ENCODE measurements around the gene SPSB2.
A peak's percentile ranks its signal among the peaks of the same experiment; 100 is the strongest.
"Not testable (repeated sequence)": the region's sequence is repeated elsewhere in the genome, so short reads cannot be mapped to it uniquely, and the experiment has no call there.

SPSB2 gene, protein sequence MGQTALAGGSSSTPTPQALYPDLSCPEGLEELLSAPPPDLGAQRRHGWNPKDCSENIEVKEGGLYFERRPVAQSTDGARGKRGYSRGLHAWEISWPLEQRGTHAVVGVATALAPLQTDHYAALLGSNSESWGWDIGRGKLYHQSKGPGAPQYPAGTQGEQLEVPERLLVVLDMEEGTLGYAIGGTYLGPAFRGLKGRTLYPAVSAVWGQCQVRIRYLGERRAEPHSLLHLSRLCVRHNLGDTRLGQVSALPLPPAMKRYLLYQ

DNA sequence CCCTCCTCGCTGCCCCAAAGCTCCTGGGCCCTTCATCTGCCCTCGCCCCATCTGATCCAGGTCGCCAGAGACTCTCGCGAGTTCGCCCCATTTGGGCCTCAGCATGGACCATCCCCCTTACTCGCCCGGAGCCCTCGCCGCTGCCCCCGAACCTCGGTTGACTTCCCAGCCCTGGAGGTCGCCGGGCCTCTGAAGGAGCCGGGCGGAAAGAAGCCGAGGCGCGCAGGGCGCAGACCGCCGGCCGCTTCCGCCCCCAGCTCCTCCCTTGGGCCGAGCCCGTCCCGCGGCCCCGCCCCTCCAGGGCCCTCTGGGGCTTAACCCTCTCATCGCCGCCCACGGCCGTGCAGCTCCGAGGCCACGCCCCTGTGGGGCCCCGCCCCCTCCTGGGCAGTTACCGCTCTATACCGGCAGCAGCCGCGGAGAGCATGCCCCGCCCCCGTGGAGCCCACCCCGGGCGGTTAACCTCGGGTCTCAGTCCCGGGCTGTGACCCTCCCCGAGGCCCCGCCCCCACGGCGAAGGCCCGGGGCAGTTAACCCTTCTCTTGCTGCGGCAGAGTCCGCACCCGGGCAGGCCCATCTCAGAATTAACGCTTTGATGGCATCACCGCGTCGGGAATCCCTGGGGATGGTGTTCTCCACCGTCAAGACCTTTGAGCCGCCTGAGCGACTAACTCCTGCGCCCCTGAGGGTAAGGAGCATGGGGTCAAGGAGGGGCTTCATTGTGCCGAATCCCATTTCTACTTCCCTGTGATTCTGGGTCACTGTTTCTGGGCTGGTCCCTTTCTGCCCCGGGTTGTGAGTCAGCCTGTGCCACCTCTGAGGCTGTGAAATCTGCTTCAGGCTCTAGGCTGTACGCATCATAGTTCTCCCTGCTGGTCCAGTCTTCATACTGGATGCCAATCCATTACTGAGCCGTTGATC, at the start of gene SPSB2:
SPSB2 (minus strand) TSS at position 210 of the 921 bp plus-strand sequence. CDS start 402 bp downstream, outside the sequence.
- DNase-seq (ENCODE audit: low read depth in 2 of 2), result peak; percentile 96 to 100

DNA sequence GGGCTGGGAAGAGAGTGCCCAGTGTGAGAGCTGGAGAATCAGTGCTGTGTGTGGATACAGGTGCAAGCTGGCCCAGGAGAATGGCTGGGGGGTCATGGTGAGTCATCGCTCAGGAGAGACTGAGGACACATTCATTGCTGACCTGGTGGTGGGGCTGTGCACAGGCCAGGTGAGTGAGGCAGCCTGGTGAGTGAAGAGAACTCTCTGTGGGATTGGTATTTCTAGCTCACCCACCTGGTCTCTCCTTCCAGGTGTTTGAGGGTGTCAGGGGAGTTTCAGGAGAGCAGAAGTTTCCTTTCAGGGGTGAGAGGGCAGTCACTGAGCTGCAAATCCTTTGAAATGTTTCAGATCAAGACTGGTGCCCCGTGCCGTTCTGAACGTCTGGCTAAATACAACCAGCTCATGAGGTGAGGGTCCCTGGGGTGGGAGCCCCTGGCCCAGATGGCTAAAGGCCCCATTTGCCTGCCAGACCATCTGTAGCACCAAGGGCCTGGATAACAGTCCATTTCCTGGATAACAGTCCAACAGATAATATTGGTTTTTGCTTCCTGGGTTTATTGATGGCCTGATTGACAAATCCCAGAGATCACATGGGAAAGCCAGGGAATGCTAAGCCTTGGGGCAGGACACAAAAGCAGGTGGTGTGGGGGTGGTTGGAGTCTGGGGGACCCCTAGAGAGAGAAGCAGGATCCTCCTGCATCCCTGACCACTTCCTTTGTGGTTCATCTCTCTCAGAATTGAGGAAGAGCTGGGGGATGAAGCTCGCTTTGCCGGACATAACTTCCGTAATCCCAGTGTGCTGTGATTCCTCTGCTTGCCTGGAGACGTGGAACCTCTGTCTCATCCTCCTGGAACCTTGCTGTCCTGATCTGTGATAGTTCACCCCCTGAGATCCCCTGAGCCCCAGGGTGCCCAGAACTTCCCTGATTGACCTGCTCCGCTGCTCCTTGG, 49.2 kb upstream of the SPSB2 start:
- no peak for DNase-seq (ENCODE audit: low read depth in 2 of 2)

DNA sequence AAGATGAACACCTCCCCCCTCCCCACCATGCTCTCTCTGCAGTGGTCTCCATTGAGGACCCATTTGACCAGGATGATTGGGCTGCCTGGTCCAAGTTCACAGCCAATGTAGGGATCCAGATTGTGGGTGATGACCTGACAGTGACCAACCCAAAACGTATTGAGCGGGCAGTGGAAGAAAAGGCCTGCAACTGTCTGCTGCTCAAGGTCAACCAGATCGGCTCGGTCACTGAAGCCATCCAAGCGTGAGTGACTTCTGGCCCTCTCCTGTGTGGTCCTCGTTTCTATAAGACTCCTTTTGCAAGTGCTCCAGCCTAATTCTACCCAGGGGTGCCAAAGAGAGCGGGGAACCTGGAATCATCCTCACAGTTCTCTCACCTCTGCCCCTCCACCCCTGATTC, 48.4 kb upstream of the SPSB2 start:
- DNase-seq (ENCODE audit: low read depth in 2 of 2), result no peak

DNA sequence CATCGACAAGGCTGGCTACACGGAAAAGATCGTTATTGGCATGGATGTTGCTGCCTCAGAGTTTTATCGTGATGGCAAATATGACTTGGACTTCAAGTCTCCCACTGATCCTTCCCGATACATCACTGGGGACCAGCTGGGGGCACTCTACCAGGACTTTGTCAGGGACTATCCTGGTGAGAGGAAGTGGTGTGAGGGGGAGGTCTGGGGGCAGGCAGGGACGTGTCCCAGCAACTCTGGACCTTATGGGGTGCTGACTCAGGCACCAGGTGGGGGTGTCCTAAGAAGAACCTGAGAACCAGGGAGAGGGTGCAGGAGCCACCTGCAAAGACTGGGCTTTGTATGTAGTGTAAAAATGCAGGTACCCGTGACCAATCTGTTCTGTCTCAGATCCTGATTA, 46.5 kb upstream of the SPSB2 start:
- no peak for DNase-seq (ENCODE audit: low read depth in 2 of 2)

DNA sequence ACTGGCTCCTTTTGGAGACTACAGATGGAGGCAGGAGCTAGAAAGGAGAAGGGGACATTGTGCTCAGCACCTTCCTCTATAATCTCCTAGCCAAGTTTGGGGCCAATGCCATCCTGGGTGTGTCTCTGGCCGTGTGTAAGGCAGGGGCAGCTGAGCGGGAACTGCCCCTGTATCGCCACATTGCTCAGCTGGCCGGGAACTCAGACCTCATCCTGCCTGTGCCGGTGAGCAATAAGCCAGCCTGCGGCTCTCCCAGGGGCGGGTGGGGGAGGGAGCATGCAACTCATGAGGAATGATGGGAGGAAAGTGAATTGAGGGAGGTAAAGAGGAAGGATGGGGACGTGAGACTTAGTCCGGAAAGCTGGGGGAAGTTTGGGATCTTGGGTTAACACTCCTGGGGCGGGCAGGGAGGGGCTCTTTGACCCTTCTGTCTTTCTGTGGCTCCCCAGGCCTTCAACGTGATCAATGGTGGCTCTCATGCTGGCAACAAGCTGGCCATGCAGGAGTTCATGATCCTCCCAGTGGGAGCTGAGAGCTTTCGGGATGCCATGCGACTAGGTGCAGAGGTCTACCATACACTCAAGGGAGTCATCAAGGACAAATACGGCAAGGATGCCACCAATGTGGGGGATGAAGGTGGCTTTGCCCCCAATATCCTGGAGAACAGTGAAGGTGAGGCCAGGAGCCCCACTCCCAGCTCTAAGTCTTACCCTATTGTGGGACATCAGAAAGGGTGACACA, 44.6 kb upstream of the SPSB2 start:
- no peak for DNase-seq (ENCODE audit: low read depth in 2 of 2)

DNA sequence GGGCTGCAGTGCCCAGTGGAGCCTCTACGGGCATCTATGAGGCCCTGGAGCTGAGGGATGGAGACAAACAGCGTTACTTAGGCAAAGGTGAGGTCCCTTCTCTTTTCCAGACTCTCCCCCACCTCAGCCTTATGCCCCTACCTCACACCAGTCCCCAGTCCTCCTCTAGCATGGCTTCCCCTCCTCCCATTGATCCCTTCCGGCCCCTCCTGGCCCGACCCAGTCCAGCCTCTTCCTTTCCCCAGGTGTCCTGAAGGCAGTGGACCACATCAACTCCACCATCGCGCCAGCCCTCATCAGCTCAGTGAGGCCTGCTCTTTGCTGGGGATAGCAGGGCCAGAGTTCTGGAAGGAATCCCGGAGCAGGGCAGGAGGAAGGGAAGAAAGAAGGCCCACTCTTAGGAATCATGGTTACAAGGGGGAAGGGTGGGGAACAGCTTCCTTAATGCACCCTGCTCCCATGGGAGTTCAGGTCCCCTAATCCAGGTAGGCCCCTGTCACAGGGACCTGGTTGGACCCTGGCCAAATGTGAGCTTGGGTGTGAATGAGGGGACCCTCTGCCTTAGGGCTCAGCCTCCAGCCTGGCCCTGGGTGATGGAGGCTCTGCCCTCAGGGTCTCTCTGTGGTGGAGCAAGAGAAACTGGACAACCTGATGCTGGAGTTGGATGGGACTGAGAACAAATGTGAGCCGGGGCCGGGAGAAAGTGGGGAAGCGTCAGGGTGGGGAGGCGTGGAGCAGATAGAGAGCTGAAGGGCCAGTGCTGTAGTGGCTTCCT, 43.5 kb upstream of the SPSB2 start:
- no peak for DNase-seq (ENCODE audit: low read depth in 2 of 2)

DNA sequence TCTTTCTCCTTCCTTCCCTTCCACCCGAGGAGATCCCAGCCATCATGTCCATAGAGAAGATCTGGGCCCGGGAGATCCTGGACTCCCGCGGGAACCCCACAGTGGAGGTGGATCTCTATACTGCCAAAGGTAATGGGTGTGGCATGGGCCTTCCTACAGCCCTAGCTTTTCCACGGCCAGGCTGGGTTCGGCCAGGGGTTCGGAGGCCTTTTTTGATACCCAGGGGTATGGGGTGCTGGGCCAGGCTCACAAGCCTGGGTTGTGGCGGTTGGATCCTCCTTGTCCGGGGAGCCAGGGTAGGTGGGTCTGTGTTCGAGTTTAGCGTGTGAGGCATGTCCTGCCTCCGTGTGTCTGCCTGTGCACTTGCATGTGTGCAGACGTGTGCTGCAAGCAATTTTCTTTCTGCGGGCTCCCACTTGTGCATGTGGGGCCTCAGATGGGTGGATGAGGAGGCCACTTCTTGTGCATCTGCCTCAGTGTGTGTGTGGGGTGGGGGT, 42.7 kb upstream of the SPSB2 start:
- DNase-seq (ENCODE audit: low read depth in 2 of 2), result no peak

DNA sequence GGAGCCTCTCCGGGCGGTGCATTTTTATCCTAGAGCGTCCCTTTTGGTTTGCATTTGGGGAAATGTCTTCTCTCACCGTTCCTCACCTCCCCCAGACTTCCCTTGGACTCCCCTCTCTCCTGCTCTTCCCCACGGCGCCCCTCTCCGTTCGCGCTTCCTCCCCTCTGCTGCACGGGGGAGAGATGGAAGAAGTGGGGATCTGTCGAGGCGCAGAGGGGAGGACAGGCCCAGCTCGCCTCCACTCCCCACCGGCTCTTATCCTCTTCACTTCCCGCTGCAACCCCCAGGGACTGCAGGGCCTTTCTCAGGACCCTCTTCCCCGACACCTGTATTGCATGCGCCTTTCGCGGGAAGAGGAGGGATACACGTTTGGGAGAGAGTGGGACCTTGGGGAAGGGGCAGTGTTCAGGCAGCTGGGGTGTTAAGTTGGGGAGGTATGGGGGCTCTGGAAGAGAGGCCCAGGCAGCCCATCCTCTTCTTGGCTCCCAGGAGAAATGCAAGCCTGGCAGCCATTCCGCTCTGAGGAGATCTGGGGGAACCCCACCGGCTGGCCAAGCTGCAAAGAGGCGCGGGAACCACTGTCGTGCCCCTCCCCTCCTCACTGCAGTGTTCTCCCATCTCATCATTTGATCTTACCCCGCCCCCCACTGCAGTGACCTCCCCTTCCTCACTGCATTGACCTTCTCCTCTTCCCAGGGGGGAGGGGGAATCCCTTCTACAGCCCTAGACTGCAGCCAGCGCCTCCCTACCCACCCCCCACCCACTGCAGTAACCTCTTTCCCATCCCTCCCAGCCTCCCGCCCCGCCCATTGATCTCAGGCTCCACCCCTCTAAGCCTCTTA, 42.1 kb upstream of the SPSB2 start:
- no peak for DNase-seq (ENCODE audit: low read depth in 2 of 2)

DNA sequence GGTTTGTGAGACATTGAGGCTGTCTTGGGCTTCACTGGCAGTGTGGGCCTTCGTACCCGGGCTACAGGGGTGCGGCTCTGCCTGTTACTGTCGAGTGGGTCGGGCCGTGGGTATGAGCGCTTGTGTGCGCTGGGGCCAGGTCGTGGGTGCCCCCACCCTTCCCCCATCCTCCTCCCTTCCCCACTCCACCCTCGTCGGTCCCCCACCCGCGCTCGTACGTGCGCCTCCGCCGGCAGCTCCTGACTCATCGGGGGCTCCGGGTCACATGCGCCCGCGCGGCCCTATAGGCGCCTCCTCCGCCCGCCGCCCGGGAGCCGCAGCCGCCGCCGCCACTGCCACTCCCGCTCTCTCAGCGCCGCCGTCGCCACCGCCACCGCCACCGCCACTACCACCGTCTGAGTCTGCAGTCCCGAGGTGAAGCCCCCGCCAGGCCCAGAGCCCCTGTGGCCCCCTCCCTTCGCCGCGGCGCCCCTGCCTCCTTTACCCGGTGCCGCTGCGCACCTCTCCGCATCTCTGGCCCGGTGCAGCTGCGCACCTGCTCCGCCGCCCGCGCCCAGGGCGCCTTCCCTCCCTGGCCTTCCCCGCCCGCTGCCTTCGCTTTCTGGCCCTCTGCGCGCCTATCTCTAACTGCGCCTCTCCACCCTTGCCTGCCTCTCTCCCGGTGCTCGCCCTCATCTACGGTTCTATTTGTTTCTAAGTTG, 41.3 kb upstream of the SPSB2 start, which contains the start of gene ENO2:
ENO2 (plus strand) TSS at position 335 of the 701 bp plus-strand sequence. CDS start 1,253 bp downstream, outside the sequence.
- DNase-seq (ENCODE audit: low read depth in 2 of 2), result peak; percentile 66 to 73

DNA sequence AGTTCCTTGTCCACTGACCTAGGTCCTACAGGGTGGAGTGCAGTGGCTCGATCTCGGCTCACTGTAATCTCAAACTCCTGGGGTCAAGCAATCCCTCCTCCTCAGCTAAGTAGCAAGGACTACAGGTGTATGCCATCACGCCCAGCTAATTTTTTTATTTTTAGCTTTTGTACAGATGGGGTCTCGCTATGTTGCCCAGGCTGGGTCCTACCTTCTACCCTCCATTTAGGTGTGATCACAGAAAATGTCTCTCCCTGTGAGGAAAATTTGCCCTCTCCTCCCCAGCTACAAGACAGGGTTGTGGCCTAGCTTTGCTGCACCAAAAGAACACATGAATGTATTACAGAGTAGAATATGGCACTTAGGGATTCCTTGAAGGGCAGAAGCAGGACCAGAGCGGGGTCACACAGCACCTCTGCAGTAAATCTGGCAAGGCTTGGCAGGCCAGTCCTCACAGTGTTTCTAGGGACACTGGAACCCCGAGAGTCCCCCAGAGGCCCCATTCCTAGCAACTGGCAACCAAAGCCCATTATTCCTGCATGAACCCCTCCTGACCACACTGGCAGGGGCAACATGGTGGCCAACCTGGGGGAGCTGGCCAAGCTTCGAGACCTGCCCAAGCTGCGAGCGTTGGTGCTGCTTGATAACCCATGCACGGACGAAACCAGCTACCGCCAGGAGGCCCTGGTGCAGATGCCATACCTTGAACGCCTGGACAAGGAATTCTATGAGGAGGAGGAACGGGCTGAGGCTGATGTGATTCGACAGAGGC, 39.2 kb upstream of the SPSB2 start:
- DNase-seq (ENCODE audit: low read depth in 2 of 2), result no peak

DNA sequence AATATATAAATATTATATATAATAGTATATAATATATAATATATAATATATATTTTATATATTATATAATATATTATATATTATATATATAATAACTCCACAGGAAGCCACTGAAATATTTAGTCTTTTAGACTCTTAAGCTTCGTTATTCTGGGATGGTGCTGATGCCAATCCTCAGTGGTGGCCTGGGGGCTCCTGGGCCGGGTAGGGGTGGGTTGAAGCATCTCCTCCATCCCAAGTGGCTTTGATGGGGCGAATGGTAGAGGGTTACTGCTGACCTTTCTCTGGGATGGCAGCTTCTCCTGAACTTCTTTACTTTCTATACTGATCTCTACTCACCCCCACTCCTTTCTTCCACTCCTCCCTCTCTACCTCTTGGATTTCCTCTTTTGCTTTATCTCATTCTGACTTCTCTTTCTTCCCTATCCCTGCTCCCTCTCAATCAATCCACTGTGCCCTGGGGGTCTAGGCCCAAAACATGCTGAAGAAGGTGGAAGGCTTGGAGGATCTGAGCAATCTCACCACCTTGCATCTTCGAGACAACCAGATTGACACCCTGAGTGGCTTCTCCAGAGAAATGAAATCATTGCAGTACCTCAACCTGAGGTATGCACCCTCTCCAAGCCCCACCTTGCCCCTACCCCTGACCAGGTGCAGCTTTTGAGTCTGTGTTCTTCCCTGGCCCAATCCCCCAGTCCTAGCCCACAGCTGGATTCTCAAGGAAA, 36.5 kb upstream of the SPSB2 start:
- DNase-seq (ENCODE audit: low read depth in 2 of 2), result no peak

DNA sequence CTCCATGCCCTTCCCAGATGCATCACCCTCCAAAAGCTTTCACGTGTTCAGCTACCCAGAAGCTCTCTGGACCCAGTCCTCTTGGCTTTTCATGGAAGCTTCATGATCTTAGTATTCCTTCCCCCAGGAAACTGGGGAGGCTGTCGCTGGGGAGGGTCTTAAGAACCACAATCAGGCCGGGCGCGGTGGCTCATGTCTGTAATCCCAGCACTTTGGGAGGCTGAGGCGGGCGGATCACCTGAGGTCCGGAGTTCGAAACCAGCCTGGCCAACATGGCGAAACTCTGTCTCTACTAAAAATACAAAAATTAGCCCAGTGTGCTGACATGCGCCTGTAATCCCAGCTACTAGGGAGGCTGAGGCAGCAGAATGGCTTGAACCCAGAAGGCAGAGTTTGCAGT, 35.0 kb upstream of the SPSB2 start:
- not testable (repeated sequence) for DNase-seq (ENCODE audit: low read depth in 2 of 2)

DNA sequence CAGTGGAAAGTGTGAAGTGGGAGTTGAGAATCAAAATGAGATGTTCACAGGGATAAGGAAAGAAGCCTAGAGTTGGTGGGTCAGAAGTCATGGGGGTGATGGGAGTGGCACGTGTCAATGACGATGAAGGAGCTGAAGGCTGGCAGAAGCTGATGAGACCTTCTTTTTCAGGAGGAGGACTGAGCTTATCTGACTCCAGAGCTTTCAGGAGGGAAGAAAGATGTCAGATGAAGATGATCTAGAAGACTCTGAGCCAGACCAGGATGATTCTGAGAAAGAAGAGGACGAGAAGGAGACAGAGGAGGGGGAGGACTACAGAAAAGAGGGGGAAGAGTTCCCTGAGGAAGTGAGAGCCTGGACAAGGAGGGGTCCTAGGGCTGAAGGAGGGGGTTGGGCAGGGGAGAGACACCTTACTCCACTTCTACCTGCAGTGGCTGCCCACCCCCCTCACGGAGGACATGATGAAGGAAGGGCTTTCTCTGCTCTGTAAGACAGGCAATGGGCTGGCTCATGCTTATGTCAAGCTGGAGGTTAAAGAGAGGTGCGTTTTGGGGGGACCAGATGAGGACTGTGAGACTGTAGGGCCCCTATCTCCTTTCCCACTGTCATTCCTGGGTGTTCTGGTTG, 32.4 kb upstream of the SPSB2 start:
- no peak for DNase-seq (ENCODE audit: low read depth in 2 of 2)

DNA sequence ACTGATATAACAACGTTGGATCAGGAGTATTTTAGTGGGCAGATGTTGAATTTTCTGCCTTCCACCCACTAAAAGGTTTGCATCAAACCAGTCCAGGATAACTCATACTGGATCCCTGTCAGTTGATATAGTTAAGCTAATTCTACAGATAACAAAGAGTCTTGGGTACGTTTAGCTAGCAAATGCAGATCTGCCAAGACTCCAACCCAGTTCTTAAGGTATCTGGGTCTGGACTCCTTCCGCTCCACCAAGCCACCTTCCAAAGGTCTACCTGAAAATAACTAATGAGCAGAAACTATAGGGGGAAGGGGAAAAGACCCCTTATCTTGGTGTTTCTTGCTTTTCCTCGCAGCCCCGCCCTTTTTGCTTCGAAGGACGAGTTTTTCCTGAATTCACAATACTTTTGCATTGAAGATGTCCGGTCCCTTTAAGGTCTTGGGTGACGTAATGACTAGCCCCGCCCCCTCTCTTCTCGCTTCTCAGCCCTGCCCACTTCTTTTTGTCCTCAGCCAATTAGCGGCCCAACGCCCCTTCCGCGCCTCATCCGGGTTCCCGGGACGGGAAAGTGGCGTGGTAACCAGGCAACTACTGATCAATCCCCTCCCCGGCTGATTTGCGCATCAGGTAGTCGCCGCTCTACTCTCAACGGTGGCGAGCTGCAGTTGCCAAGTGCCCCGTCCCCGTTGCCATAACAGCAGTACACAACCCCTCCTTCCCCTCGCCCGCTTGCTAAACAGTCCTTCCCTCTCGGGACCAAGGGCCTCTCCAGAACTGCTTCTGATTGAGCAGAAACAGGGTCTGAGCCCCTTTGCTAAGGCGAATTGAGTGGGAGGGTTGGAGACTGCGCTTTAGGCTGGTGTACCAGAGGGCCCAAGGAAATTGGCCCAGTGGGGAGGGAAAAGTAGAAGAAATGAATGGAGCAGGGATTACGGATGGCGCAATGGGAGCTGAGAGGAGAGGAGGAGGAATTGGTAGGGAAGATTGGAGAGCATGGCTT, 31.5 kb upstream of the SPSB2 start, which contains the start of gene LRRC23:
LRRC23 (plus strand) TSS at position 543 of the 997 bp plus-strand sequence. CDS start 812 bp downstream, outside the sequence.
- peak; percentile 94 to 95 for DNase-seq (ENCODE audit: low read depth in 2 of 2)

DNA sequence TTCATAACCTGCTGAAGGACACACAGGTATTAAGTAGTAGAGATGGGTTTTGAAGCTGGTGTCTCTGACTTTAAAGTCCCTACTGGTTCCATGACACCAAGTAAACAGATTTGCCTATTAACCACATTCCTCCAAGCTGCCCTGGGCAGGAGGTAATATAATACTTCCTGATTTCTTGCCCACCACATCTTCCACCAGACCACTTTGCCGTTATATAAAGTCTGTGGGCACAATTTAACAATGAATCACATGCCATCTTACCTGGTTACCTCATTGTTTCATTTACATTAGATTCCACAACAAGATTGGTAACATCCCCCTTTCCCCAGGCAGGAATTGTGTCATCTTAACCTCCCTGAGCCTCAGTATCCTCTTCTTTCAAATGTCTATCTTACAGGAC, 30.6 kb upstream of the SPSB2 start:
- DNase-seq (ENCODE audit: low read depth in 2 of 2), result no peak
